Type B pancreatic cell (in vitro differentiated cells): Measurements from ENCODE around the gene CD99L2. TPM values are rescaled to one million over a fixed set of nuclear protein-coding genes. Genes with fewer than 3 reads are reported as not detected.
"Not testable (repeated sequence)": the region's sequence is repeated elsewhere in the genome, so short reads cannot be mapped to it uniquely, and the experiment has no call there.

Source experiments
- DNase-seq: peaks from one replicate; pipeline ENCODE4 v3.0.0; 2021; ENCODE audit warnings: mixed read lengths; ENCODE audit not compliant: unreplicated experiment; ENCODE audit errors: extremely low spot score
- H3K27ac Mint-ChIP-seq: 2 replicates; pipeline ENCODE4 v1.8.0; 2021; ENCODE audit warnings: mild to moderate bottlenecking, mixed read lengths
- H3K27me3 Mint-ChIP-seq: 2 replicates; pipeline ENCODE4 v1.8.0; 2021; ENCODE audit warnings: mixed read lengths
- H3K36me3 Mint-ChIP-seq: 2 replicates; pipeline ENCODE4 v1.8.0; 2021; ENCODE audit warnings: mixed read lengths
- H3K4me1 Mint-ChIP-seq: one replicate; pipeline ENCODE4 v1.8.0; 2021; ENCODE audit warnings: mixed read lengths; ENCODE audit not compliant: unreplicated experiment
- H3K4me3 Mint-ChIP-seq: 2 replicates; pipeline ENCODE4 v1.8.0; 2021; ENCODE audit warnings: mild to moderate bottlenecking, mixed read lengths
- H3K9me3 Mint-ChIP-seq: 2 replicates; pipeline ENCODE4 v1.8.0; 2021; ENCODE audit warnings: mixed read lengths
- total RNA-seq: library from RNA; stranded (reverse); gene quantifications from 2 replicates; pipeline ENCODE4 v1.2.1, GENCODE V29; 2021; ENCODE audit warnings: low replicate concordance
- TF ChIP-seq, protein P1 (sequence below): fragments of 200-600 bp; sonication (generic); conservative IDR thresholded peaks from 2 replicates; pipeline ENCODE4 v1.5.0; 2021; ENCODE audit warnings: antibody characterized with exemption, mild to moderate bottlenecking

CD99L2 gene
- total RNA-seq, 1 donor from 2014 or later: 35.1 TPM

DNA sequence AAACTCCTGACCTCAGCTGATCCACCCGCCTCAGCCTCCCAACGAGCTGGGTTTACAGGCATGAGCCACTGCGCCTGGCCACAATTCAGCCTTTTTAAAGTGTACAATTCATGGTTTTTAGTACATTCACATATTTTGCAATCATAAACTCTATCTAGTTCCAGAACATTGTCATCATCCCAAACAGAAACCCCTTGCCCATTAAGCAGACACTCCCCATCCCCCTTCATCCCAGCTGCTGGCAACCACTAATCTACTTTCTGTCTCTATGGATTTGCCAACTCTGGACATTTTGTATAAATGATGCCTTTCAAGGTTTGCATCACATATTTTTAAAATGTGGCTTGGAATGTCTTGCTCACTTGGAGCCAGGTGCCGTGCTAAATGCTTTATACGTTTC, 4.5 kb downstream of the CD99L2 start:
- Mint-ChIP-seq H3K36me3 (peaks cover 3% of the 10 kb centered on the region), H3K4me1 (no peaks in the 10 kb centered on the region), H3K4me3 (no peak overlapping the region), H3K27me3 (no peaks in the 10 kb centered on the region), H3K27ac (no peak overlapping the region), H3K9me3 (no peaks in the 10 kb centered on the region)
- DNase-seq: no peak
- TF ChIP-seq, protein P1, sequence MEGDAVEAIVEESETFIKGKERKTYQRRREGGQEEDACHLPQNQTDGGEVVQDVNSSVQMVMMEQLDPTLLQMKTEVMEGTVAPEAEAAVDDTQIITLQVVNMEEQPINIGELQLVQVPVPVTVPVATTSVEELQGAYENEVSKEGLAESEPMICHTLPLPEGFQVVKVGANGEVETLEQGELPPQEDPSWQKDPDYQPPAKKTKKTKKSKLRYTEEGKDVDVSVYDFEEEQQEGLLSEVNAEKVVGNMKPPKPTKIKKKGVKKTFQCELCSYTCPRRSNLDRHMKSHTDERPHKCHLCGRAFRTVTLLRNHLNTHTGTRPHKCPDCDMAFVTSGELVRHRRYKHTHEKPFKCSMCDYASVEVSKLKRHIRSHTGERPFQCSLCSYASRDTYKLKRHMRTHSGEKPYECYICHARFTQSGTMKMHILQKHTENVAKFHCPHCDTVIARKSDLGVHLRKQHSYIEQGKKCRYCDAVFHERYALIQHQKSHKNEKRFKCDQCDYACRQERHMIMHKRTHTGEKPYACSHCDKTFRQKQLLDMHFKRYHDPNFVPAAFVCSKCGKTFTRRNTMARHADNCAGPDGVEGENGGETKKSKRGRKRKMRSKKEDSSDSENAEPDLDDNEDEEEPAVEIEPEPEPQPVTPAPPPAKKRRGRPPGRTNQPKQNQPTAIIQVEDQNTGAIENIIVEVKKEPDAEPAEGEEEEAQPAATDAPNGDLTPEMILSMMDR: no peak

DNA sequence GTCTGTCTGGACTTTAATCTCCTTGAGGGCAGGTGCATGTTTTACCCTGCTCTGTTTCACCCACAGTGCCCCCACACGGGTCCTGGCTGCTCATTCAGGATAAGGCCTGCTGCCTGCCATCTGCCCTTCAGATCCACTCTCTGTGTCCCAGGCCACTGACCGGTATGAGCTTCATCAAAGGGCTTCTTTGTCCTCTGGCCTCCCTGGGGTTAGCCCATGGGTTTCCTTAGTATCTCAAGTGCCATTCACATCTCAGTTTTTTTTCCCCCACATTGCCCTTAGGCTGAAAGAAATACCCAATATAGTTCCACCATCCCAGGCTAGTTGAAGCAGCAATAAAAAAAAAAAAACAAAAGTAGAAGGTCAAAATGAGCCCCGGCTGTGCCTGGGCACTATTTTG, 9.3 kb downstream of the CD99L2 start:
- no peak overlapping the region for H3K4me3 Mint-ChIP-seq

DNA sequence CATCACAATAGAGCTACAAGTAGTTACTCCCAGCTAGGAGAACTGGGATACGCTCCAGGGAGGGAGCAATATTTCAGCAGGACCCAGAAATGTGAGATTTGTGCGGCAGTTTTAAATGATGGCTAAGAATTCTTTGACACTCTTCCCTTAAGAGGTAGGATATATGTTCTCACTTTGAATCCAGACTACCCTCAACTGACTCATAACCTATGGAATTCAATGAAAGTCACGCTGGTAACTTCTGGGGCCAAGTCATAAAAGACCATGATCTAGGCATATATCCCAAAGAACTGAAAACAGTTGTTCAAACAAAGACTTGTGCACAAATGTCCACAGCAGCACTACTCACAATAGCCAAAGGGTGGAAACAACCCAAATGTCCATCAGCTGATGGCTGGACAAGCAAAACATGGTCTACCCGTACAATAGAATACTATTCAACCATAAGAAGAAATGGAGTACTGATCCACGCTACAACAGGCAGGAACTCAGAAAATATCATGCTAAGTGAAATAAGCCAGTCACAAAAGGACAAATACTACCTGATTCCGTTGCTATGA, 10.5 kb downstream of the CD99L2 start:
- H3K4me1 Mint-ChIP-seq: no peaks in the 10 kb centered on the region
- peaks cover 6% of the 10 kb centered on the region for H3K9me3 Mint-ChIP-seq
- peaks cover 4% of the 10 kb centered on the region for H3K36me3 Mint-ChIP-seq
- TF ChIP-seq, protein P1: no peak
- no peak overlapping the region for H3K27ac Mint-ChIP-seq
- H3K4me3 Mint-ChIP-seq: no peak overlapping the region
- no peaks in the 10 kb centered on the region for H3K27me3 Mint-ChIP-seq
- DNase-seq: no peak

More for the DNA sequence above, 9.3 kb downstream of the CD99L2 start:
- TF ChIP-seq, protein P1: no peak
- no peaks in the 10 kb centered on the region for H3K4me1 Mint-ChIP-seq
- no peaks in the 10 kb centered on the region for H3K27me3 Mint-ChIP-seq
- no peak overlapping the region for H3K27ac Mint-ChIP-seq
- H3K36me3 Mint-ChIP-seq: peaks cover 4% of the 10 kb centered on the region
- peaks cover 6% of the 10 kb centered on the region for H3K9me3 Mint-ChIP-seq
- DNase-seq: no peak

DNA sequence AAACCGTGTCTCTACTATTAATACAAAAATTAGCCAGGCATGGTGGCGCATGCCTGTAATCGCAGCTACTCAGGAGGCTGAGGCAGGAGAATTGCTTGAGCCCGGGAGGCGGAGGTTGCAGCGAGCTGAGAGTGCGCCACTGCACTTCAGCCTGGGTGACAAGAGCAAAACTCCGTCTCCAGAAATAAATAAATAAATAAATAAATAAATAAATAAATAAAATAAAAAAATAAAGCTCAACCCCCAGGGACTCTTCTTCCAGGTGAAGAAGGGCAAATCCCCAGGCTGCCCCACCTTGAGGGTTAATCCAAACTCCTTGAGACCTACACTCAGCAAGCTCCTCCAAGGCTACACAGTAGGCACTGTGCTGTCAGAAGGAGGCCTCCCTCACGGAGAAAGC, 11.2 kb downstream of the CD99L2 start:
- not testable (repeated sequence) for H3K27me3 Mint-ChIP-seq, H3K9me3 Mint-ChIP-seq, DNase-seq, H3K36me3 Mint-ChIP-seq, H3K27ac Mint-ChIP-seq, H3K4me3 Mint-ChIP-seq, H3K4me1 Mint-ChIP-seq

DNA sequence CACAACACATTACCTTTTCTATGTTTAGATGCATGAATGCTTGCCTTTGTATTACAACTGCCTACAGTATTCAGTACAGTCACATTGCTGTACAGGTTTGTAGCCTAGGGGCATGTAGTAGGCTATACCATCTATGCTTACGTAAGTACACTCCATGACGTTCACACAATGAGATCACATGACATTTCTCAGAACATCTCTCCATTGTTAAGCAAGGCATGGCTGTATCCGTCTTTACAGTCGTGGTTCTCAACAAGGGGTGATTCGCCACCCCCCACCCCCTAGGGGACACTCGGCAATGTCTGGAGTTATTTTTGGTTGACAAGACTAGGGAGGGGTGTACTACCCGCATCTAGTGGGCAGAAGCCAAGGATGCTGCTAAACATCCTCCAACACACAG, 12.1 kb downstream of the CD99L2 start:
- TF ChIP-seq, protein P1: no peak
- no peak for DNase-seq
- H3K36me3 Mint-ChIP-seq: peaks cover 4% of the 10 kb centered on the region
- H3K4me3 Mint-ChIP-seq: no peak overlapping the region
- H3K9me3 Mint-ChIP-seq: peaks cover 6% of the 10 kb centered on the region
- H3K27ac Mint-ChIP-seq: no peak overlapping the region
- no peaks in the 10 kb centered on the region for H3K4me1 Mint-ChIP-seq
- no peaks in the 10 kb centered on the region for H3K27me3 Mint-ChIP-seq

DNA sequence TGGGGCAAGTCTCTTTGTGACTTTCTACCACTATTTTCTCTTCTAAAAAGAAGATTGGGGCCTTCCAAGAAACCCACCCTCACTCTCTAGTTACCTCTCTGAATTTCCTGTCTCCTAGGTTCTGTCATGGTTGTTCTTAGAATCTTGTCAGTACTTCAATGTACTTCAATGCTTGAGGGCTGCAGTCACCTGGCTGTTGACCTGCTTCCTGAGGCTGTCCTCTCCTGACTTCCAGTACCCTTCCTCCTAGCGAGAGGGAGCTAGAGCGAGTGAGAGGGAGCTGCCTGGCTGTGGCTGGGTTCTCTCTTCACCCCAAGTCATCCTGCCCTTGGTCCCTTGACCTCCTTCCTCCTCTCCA, 17.7 kb downstream of the CD99L2 start:
- Mint-ChIP-seq H3K4me1 (no peaks in the 10 kb centered on the region), H3K9me3 (no peaks in the 10 kb centered on the region), H3K27ac (no peak overlapping the region), H3K36me3 (peaks cover 6% of the 10 kb centered on the region), H3K4me3 (no peak overlapping the region), H3K27me3 (no peaks in the 10 kb centered on the region)
- DNase-seq: no peak
- TF ChIP-seq, protein P1: no peak
